GM18511 (cell line): ENCODE measurements around the gene CUX1.
"Not testable (repeated sequence)": the region's sequence is repeated elsewhere in the genome, so short reads cannot be mapped to it uniquely, and the experiment has no call there.

Source experiments
- ATAC-seq: cut with Tn5 transposase; IDR thresholded peaks from one replicate; pipeline ENCODE4 v1.9.1; 2021; ENCODE audit warnings: mild to moderate bottlenecking, moderate library complexity; ENCODE audit not compliant: unreplicated experiment

Gene CUX1

GRCh38 chr7:101853684-101854083 is 36.3 kb downstream of the CUX1 start:
- ATAC-seq, result no peak

DNA sequence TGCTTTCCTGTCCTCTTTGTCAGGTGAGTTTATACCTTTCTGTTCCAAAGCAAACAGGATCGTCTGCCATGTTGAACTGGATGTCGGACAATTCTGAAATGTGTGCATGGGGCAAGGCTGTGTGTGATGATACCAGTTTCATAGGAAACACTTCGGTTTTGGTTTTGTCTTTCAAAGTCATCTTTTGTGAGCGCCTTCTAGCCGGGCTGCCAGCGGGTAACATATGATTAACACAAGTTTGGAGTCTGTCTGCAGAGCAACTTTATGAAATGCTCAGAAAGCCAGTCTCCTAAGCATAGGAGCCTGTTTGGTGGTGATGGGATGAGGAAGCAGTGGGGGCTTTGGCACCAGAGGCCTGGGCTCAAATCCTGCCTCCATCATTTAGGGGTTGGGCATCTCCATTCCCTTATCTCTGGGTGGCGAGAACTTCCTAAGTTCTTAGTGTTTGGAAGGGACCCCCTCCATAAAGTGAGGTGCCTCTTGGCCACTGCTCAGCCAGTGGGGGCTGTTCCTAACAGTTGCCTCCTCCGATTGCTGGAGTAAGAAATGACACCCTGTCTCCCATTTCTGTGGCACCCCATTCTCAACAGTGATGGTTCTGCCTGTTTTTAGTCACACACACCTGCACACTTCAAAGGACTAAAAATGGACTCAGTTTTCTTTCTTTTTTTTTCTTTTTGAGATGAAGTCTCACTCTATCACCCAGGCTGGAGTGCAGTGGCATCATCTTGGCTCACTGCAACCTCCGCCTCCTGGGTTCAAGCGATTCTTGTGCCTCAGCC is 36.8 kb downstream of the CUX1 start:
- ATAC-seq, result no peak

DNA sequence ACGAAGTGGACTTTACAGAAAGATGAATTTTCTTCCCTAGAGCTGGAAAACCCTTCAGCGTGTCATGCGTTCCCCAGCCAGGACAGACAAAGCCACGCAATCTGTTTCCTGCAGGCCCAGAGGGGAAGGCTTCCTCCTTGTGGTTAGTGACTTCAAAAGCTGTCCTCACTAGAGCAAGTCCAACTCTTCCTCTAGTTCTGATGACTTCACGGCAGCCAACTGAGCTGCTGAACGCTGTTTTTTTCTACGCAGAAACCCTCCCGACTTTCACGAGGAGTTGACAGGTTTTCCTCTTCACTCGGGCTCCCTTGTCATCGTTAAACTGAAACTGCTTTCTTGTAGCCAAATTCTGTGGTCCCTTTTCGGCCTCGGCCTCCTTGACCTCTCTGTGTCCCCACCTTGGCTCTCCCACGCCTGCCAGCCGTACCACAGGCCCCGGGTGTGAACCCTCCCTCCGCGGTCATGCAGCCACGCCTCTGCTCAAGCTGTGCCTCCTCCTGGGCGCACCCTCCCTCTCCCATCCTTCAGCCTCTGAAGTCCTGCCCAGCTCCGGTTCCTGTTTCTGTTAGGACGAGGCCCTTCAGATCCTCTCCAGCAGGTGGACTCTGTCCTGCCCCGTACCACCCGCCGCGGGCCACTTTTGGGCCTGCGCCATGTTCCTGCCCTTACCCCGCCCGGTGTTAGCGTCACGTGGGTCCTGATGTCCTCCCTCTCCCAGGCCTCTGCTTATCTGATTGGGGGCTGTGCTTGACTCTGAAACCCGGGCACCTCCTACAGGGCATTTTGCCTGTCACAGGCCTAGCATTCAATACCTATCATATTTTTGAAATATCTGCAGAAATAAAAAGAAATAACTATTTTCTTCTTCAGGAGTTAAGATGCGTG is 39.3 kb downstream of the CUX1 start:
- ATAC-seq, result peak; percentile 95

DNA sequence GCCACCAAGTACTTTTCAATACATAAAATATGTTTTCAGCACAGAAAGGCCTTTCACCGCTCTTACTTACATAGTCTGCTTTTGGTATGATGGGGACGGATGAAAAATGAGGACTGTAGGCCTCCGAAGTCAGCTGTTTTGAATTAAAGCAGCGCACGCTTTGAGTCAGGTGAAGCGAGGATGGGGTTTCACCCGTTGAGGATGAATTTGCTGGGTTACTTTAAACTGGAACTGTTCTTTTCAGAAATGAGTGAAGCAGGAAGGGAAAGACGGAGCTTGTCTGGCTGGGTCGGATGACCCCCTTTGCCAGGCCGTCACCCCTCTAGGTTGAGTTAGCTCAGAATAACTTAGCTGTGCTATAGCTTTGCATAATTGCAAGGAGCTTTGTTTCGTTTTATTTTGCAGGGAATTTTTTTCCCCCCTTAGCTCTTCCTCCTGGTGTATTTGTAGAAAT is 40.0 kb downstream of the CUX1 start:
- peak; percentile 20 for ATAC-seq

GRCh38 chr7:101858437-101859385 is 41.3 kb downstream of the CUX1 start:
- ATAC-seq, result no peak

DNA sequence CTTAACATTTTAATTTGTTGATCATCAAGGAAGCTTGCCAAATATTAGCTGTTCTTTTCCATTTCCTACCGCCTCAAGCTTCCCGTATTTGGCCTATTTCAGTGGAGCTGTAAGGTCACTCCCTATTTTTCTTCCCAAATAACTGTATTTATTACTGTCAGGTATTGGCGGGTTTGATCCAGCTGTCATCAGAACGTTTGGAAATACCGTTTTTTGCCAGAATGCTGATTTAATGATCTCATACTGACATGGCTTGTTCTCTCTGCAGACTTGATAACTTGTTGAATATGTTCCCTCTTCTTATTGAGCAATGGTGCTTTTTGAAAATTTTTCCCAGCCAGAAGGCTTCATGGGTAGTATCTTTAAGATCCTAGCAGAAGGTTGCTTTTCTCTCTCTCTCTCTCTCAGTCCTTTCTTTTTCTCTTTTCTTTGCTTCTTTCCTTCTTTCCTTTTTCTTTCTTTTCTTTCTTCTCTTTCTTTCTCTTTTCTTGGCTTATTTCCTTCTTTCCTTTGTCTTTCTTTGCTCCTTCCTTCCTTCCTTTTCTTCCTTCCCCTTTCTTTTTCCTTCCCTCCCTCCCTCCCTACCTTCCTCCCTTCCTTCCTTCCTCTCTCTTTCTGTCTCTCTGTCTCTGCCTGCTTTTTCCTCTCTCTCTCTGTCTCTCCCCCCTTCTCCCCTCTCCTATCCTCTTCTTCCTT is 42.1 kb downstream of the CUX1 start:
- no peak for ATAC-seq

GRCh38 chr7:101860316-101861217 is 43.1 kb downstream of the CUX1 start:
- no peak for ATAC-seq

GRCh38 chr7:101861218-101861775 is 43.9 kb downstream of the CUX1 start:
- no peak for ATAC-seq

DNA sequence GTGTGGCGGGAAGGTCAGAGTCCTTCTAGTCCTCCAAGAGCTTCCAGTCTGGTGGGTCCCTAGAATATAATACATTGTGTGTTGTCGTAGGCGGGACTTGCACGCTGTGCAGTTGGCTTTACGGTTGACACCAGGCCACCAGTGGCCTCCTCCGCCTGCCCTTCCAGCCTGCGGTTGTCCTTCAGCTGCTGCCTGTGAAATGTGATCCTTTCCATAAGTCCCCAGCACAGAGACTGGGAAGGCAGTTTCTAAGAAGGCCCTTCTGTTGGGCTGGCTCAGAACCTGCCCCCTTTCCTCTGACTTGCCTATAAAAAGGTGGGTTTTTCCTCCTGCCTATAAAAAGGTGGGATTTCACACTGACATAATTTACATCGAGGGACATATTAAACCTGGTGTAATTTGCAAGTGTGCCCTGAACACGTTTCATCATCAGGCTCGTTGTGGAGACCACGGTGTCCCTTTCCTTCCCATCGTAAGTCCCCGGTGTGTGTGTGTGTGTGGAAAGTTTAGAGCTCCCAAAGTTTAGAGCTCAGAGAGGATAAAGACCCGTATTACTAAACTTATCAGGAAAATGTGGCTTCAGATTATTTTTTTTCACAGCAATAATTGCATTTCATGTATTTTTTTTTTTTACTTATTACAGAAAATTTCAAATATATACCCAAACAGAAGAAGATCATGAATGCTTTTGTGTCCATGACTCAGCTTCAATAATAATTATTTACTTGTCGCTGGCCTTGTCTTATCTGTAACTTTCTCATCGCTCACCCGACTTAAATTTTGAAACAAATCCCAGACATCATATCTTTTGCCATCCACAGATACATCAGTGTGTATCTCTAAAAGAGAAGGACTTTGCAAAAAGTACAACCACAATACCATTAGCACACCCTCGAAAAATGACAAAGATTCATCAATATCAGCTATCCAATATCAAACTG is 45.1 kb downstream of the CUX1 start:
- ATAC-seq, result no peak

- no peak for ATAC-seq
Observed at GRCh38 chr7:101863598-101863997, 46.2 kb downstream of the CUX1 start.

DNA sequence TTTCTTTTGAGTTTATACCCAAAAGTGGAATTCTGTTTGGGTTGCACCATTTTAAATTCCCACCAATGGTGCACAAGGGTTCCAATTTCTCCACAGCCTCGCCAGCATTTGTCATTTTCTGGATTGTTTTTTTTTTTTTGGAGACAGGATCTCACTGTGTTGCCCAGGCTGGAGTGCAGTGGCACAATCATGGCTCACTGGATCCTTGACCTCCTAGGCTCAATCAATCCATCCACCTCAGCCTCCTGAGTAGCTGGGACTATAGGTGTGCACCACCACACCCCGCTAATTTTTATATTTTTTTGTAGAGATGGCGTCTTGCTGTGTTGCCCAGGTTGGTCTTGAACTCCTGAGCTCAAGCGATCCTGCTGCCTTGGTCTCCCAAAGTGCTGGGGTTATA is 46.6 kb downstream of the CUX1 start:
- no peak for ATAC-seq

DNA sequence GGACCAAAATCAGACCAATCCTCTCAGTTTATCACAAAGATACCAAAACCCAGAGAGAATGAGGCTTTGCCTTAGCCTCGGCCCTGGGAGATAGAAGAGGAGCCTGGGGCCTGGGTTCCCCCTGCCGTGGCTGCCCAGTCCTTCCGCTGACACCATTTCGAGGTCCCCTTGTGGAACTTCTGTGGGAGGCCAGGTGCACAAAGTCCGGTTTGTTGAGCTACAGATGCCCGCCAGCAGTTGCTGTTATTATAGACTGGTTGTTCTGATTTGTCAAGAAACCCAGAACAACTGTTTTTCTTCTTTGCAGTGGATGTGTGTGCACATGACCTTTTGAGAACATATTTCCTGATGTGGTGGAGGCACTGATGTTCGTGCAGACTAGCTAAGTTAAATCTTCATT is 47.6 kb downstream of the CUX1 start:
- ATAC-seq, result no peak

- no peak for ATAC-seq
Observed at GRCh38 chr7:101865455-101865854, 48.0 kb downstream of the CUX1 start.

DNA sequence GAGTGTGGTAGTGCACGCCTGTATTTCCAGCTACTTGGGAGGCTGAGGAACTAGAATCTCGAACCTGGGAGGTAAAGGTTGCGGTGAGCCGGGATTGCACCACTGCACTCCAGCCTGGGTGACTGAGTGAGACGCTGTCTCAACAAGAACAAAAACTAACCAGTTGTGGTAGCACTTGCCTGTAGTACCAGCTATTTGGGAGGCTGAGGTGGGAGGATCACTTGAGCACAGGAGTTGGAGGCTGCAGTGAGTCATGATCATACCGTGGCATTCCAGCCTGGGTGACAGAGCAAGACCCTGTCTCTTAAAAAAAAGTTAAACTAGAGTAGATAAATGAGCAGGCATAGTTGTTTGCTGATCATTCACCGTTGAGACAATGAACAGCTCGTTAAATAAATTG is 48.9 kb downstream of the CUX1 start:
- no peak for ATAC-seq

DNA sequence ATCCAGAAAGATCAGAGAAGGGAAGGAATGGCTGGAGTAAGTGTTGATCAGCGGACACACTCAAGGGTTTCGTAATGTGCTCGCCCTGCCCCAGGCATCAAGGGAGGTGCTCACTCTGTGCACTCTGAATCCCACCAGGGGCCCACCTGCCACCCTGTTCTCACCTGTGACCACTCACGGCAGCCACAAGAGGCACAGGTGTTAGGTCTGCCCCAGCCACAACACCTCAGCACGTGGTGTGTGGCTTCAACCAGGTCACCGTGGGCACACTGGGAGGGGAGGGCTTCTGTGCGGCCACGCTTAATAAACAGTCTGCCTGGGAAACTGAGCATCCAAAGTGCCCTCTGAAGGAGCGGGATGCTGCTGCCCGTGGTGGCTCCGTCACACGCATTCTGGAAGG is 49.8 kb downstream of the CUX1 start:
- no peak for ATAC-seq

GRCh38 chr7:101867681-101868080 is 50.3 kb downstream of the CUX1 start:
- ATAC-seq, result not testable (repeated sequence)

DNA sequence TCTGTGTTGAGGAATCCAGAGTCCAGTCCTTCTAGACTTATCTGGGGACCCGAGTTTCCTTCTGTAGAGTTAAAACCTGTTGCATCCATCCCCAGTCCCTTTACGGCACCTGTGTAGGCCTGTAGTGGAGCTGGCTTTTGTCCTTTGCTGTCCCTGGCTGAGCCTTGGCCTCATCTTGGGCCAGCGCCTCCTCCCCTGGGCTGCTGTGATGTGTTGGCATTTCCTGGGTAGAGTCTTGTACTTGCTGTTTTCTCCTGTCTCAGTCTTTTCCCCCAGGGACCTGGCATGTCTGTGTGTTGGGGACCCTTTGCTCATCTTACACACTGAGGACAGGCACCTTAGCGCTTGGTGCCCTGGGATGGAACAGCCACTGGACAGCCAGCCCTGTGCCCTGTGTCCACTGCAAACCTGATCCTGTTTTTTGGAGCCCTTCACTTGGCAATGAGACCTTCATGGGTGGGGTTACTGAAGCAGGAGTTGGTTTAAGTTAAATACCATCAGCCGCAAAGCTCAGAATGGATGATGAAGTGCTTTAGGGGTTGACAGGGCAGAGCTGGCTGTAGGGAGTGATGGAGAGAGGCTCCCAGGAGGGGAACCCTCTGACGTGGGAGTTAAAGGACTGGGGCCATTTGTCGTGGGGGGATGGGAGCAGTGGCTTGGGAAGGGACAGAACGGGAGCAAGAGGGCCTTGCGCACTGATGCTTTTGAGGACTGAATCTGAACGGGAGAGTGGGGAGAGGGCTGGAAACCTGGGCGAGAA is 50.9 kb downstream of the CUX1 start:
- ATAC-seq, result no peak
